Femur (tissue), 1 donor: Measurements from ENCODE around the gene LRCH1.

Experiments
- DNase-seq: peaks from one replicate; pipeline ENCODE4 v3.0.0-alpha.2; 2017

The LRCH1 gene

DNA sequence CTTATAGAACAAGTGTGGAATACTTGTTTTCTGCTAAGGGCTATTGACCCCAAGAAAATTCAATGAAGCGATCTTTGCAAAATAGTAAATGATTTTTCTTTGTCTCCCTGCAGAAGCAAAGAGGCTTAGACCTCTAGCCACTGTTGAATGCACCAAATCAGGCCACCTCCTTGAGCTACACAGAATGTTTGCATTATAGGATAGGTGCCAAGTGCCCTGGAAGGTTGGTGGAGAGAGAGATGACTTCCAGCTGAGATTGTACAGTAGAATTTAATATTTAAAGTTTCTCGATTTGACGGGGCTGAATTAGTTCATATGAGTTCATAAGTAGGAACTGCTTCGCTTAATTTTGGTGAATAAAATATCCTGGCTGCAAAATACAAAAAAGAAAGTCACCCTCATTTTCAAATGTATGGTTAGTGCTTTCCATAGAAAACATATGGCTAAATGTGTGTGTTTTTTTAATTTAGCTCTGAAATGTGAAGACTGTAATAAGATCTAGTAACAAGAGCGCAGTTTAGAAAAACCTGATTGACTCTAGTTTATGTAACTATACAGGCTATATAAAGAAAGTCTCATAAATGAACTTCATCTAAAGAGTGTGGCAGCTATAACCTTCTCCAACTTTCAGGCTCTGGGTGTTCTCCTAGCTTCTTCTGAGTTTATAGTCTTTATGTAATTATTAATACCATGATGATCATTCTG lies 41.6 kb downstream of the LRCH1 start:
- DNase-seq = no peak

DNA sequence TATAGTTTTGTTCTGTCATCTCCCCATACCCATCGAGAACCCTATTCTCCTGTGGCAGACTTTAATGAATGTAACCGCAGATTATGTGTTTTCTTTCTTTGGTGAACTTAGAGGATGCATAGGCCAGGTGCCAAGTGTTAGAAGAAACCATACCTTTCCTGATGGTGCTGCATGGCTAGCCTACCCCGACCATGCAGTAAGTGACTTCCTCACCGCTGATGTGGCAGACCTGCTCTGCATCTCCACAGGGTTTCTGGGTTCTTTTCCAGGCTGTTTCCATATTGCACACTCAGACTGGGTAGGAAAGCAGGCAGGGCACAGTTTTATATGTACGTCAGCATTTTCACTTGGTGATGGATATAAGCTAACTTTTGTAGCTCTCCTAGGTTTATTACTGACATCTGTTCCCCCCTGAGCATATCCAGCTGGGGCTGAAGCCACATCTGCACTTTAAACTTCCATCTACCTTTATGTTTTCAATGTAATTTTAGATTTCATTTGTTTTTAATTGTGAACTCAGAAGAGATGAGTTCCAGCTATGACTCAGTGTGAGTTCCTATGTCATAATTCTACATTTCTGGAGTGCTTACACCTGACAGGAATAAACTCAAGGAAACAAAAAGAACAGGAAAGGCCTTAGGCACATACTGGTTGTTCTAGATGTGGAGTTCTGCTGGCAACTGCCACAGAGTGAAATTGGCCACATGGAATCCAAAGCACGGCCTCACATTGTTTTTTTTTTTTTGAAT lies 42.3 kb downstream of the LRCH1 start:
- no peak for DNase-seq

DNA sequence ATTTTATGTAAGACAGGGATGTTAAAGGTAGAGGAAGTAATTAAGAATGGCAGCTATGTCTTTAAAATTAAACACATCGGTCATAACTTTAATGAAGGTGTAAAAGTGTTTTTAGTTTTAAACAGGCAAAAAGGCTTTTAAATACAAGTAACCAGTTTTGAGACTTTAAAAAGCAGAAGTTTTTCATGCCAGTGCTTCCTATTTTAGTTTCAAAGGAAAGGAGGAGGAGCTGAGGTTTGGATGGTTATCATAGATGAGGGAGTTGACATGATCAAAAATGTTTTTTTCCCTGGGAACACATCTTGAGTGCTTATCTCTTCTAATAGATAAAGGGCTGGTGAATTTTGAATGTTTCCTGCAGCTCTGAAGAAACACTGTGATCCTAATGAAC lies 42.9 kb downstream of the LRCH1 start:
- no peak for DNase-seq

DNA sequence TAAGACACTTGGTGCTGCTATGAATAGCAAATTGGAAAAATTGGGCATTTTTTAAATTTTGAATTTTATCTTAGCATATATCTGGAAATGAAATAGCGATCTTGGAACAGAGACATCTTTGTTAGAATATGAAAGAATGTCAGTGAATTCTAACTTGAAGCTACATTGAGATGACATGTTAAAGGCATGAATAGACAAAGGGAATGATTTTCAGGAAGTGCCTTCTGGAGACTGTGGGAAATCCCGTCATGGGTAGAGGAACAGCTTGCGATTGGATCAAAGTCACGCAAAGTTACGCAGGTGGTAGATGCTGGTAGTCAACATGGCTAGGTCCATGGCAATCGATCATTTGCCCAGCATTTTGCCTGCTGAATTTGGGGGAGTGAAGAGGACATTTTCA lies 43.5 kb downstream of the LRCH1 start:
- no peak for DNase-seq

DNA sequence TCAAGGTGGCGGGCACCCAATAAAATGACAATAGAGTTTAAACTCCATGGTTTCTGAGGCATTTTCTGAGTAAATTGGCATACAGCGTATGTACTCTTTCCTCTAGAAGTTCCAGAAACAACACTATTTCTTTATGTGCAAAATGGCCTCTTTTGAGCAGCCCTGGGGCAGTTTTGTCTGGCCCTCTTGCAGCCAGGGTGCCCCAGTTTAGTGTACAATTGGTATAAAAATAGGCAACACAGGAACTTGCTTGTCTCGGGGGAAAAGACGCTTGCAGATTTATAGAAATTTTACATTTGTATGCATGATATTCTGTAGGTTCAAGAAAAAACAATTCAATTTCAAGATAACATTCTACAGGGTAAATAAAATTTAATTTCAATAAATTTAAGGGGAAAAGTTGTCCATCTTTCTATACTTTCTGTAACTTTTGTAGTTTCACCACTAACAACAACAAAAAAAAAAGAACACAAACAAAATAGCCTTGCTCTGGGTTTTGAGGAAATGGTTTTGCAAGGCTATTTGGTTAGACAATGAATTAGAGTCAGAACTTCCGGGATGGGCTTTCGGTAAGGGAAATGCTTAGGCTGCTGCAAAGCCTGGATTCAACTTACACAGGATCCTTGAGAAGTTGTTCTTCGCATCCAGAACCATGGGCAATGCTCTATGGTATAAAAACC lies 45.3 kb downstream of the LRCH1 start:
- no peak for DNase-seq

DNA sequence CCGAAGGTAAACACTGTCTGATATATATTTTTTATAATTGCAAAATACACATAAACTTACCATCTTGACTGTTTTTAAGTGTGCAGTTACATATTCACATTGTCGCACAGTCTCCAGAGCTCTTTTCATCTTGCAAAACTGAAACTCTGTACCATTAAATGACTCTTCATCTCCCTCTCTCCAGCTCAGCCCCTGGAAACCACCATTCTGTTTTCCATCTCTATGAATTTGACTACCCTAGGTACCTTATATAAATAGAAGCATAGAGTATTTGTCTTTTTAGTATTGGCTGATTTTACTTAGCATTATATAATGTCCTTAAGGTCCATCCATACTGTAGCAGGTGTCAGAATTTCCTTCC lies 45.8 kb downstream of the LRCH1 start:
- DNase-seq = no peak

DNA sequence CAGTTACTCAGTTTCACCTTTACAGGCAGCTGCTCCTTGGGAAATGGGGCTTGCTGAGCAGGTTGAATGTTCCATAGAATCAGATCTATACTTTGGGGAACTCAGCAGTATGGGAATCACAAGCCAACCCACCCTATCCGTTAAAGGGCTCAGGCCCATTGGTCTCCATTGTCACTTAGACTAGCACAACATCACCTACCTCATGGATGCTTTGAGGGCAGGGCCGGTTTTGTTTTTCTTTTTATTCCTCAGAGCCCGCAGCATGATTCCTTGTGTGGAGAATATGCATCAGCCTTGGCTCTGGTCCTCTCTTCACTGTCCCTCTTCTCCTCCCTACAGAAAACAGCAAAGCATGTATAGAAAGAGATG lies 48.0 kb downstream of the LRCH1 start:
- DNase-seq = no peak

DNA sequence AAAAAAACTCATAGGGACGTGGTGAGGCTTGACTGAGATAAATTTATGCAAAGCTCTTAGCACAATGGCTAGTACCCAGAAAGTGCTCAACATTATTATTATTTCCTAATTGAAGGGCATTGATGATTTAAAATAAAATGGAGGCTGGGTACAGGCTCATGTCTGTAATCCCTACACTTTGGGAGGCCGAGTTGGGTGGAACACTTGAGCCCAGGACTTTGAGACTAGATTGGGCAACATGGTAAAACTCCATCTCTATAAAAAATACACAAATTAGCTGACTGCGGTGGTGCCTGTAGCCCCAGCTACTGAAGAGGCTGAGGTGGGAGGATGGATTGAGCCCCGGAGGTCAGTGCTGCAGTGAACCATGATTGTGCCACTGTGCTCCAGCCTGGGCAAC lies 49.6 kb downstream of the LRCH1 start:
- DNase-seq = no peak

DNA sequence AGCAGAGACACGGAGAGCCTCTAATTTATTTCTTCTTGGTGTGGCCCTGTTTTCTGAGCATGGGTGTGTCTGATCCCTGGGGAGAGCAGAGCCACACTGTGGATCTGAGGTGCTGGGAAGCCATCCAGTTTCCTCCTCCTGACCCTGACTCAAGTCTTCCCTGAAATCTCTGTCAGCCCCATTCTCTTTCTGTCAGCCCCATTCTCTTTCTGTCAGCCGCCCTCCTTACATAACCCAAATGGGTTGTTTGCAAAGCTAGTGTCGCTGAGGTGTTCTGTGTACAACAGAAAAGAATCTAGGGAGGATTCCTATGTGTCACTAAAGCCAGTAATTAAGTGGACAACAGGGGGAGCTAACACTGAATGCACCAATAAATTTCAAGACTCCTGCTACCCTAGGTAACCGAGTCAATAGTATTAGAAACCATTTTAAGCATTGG lies 50.2 kb downstream of the LRCH1 start:
- no peak for DNase-seq

DNA sequence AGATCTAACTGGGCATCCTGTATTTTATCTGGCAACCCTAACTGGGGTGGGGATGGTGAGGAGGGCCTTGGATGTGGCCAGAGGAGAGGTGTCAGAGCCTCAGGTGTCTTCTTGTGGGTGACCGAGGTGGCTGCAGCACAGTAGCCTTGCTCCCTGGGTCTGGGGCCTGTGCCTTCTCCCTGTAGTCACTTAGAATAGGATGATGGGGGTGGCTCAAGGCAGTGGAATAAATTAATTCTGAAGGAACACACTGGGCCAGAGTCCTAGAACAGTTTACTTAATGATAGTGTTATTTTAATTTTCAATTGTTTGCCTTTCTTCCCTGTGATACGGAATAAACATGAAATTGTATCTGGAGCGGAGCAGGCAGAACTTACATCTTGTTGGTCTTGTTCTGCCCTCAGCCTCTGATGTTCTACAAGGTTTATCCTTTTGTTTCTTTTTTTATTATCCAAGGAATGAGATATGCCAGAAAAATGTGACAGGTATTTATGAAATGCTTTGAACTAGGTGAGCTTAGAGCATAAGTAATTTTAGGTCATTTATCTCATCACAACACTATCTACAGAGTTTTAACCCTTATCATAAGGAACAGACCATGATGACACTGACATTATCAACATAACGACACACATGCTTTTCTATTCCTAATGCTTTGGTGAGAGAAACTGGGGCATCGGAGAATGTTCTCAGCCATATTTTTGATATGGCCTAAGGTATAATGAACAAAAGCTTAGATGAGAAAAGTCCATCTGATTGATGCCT lies 51.4 kb downstream of the LRCH1 start:
- no peak for DNase-seq

DNA sequence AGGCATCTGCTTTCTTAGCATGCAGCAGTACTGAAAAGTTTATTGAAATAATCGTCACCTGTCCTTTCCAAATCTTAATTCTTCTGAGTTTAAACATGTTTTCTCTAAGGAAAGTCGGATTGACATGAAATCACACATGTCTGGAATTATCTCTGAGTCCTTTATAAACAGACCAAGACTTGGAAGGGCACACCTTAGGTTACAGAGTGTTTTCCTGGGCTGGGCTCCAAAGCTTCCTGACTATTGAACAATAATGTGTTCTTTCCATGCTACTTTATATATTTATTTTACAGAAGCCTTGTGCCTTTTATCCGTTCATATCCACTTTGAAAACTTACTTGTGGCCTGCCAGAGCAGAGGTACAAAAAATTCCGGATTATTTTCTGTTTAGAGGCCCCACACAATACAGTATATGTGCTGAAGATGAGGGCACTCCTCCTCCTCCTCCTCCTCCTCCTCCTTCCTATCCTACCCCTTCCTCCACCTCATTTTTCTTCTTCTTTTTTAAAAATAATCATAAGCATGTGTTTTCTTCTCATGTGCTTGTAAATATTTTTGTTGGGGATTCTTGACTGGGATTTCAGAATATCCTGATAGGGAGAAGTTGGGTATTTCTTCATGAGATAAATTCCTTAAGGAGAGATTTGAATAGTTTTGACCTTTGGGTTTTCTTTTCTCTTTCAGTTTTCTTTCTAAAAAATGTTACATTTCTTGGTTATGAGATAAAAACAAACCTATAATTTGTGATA lies 52.3 kb downstream of the LRCH1 start:
- no peak for DNase-seq

DNA sequence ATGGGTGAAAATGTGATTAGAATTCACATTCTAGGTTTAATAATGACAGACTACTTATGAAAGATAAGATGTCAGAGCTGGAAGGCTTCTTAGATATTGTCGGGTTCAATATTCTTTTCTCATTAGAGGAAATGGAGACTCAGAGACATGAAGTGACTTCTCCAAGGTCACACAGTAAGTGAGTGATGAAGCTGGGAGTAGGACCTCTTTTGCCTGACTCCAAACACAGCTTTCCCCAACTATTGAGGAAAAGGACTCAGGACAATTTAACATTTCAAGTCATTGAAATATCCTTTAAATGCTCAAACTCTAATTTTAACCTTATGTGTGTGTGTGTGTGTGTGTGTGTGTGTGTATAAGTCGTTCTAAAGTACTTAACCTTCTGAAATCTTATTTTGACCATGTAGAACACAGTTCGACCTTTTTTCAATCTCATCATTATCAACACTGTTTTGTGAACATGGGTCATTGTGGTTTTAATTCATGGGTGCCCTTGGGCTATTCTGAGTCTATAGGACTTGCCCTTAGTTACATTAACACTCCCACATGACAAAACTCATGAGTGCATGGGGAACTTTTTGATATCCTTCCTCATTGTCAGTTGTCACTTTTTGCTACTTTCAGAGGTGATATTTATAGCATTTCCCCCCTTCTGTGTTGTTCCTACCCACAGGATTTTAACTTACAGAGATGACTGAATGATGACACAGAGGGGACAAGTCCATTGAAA lies 53.0 kb downstream of the LRCH1 start:
- no peak for DNase-seq

DNA sequence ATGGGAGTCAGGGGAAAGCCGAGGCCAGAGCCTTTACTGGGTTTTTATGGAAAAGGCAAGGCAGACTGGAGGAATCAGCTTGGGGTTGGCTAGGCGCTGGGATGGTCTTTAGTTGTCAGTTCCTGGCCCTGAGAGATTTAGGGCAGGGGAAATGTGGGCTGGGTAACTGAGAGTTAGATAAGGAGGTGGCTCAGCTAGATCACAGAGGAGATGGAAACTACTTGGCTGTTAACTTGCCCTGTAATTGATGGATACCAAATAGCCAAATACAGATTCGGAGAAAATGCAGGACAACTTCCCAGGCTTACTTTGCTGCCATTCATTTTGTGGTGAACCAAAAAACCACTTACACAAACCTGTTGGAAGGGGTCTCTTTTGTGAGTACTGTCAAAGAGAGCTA lies 54.0 kb downstream of the LRCH1 start:
- no peak for DNase-seq

DNA sequence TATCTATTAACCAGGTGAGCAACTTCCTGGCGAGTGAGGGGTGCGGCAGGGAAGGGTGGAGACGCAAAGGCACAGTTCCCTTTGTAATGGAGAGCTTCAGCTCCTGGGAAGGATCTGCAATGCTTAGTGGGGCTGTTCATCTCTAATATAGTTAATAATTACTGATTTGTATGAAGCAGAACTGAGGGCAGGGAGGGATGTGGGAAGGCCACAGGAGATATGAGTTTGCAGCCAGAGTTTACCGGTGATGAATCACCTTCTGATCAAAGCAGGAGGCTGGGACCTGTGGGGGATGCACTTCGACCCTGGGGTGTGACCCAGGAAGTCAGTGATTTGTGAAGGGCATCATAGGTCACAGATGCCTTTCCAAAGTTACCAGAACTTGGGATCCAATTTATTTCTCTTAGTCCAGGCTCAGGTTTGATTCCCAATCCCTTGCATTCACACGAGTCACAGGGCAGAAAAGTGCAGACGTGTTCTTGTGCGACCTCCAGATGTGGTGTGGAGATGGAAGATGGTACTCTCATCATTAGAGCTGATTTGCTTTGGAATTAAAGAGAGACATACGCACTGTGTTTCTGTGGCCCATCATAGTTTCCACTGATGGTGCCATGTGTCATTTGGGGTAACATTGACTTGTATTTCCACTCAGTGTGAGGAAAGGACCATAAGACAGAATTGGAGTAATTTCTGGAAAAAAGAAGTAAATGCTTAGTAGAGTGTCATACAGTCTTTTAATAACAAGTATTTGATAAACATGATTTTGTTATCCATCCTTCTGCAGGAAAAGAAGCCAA lies 55.0 kb downstream of the LRCH1 start:
- DNase-seq = no peak

DNA sequence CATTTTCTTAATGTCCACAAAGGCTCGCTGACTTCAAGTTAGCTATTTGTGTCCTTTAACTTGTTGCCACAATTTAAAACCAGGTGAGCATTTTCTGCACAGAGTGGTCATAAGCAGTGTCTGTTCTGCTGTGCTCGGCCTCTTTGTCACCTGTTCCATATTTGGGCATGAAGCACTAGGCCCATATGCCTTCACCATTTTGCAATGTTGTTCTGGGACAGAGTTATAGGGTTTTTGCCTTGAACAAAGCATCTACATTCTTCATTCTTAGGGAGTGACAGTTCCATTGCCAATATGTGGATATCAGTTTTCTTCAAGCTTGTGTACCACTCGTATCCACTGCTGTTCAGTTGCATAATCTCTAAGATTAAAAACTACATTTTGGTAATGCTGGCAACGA lies 56.1 kb downstream of the LRCH1 start:
- DNase-seq = no peak

DNA sequence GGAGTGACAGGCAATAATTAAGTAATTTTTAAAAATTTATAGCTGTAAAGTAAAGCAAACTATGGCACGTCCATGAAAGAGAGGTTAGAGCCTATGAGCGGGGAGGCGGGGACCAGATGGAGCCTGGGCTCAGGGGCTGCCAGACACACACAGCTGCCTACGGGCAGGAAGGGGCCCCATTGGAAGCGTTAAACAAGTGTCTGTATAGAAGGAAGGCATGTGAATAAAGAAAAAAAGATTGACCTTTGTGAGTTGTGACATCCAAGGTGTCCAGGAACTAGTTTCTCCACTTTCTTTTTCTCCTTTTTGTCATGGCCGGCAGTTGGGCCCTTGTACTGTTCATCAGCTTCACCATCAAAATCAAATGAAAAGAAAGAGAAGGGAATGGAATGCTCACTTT lies 56.8 kb downstream of the LRCH1 start:
- DNase-seq = no peak

DNA sequence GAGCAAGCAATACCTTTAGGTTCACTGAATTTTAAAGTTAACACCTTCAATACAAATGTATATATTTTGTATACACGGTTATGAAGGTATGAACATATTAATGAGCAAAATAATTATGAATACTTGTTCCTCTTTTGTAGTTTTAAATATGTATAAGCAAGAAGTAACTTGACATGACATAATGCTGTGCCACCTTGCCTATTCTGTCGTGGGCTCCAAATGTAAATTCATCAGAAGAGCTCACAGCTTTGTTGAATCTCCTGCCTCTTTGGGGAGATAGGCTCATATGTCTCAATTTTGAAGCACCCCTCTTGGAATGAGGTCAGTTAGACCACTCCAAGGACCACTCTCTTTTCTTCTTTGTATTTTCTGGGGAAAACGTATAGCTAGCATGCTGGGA lies 59.3 kb downstream of the LRCH1 start:
- DNase-seq = no peak

DNA sequence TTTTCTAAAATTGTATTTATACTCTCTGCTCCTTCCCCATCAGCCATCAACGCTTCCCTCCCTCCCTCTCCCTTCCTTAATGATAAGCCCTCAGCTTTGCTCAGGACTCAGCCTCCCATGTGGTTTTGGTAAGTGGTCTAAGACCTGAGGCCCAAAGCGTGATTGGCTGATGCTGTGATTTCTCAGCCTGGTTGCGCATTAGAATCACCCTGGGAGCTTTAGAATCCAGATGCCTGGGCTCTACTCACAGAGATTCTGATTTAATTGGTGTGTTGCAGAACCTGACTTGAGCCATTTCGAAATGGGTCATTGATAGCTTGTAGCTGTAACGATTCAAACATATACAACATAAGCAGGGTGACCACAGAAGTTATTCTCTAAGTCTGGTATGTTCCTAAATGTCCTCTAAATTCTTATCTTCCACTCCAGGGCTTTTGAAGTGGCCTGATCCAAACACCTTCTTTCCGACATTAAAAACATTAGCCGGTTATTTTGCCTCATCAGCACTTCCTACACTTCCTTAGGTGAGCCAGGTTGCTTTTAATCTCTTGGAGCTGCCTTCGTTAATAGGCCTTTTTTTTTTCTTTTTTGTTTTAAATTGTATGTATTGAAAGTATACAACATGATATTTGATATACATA lies 60.6 kb downstream of the LRCH1 start:
- no peak for DNase-seq

DNA sequence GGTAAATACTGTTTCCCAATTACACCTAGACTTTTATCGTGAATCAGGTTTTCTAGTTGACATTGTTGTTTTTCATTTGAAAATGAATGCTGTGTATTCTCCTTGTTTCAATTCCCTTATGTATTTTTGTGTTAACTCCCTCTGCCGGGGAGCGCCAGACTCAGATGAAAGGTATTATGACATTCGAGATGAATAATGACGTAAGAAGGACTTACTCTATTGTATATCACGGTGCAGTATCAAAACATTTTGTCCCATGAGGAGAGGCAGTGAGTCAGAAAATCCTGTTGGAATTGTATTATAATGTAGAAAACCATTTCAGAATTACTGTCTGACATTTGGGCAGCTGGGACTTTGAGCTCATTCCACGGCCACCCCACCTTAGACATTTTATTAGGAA lies 61.6 kb downstream of the LRCH1 start:
- no peak for DNase-seq

DNA sequence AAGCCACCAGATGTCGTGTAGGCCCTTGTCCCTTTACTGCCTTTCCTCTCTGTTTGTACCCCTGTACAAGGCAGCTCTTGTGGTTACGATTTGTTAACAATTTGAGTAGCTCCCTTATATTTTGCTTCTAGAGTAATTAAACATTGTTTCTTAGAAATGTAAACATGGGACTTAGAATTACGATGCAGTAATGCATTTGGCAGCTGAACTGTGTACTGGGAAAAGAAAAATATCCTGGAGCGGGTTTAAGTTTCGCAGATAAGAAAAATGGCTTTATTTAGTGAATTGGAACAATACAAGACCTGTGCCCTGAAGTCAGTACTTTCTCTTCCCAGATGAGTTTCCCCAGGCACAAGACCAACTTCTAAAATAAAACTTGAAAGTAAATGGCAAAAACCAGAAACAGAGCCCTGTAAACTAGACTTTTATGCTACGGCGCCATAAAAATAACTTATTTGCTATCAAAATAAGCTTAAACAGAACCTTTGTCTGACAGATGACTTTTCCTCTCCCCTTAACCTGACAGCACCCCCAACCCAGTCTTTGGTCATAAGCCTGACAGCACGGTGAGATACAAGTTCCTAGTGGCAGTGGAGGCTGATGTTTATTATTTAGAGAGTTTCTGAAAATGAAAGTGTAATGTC lies 63.0 kb downstream of the LRCH1 start:
- no peak for DNase-seq
